Liver (tissue), 3 donors: Measurements from ENCODE around the gene CAPG.

Source experiments
- EGR1 ChIP-seq, 2 donors: IDR thresholded peaks; 2 replicates each; pipeline ENCODE4 v1.6.1; 2016 to 2018; ENCODE audit warnings: antibody characterized with exemption in 2 of 2, low read depth in 2 of 2
- GABPA ChIP-seq, 2 donors: IDR thresholded peaks in 1 of 2; conservative IDR thresholded peaks in 1 of 2; 2 replicates each; pipeline ENCODE4 v1.6.1; 2016; ENCODE audit warnings: antibody characterized with exemption in 2 of 2, mild to moderate bottlenecking in 1 of 2, moderate library complexity in 1 of 2
- HNF4A ChIP-seq, 2 donors: conservative IDR thresholded peaks; 2 replicates each; pipeline ENCODE4 v1.6.1; 2016; ENCODE audit warnings: antibody characterized with exemption in 2 of 2, mild to moderate bottlenecking in 2 of 2
- NR2F2 ChIP-seq: IDR thresholded peaks from 2 replicates; pipeline ENCODE4 v1.6.1; 2016; ENCODE audit warnings: antibody characterized with exemption
- RAD21 ChIP-seq, 2 donors: IDR thresholded peaks; 2 replicates each; pipeline ENCODE4 v1.6.1; 2016; ENCODE audit warnings: antibody characterized with exemption in 2 of 2, mild to moderate bottlenecking in 2 of 2
- YY1 ChIP-seq: IDR thresholded peaks from 2 replicates; pipeline ENCODE4 v1.6.1; 2016; ENCODE audit warnings: antibody characterized with exemption, mild to moderate bottlenecking
- TF ChIP-seq, protein P1 (sequence below): fragments of 150-350 bp; IDR thresholded peaks from 2 replicates; pipeline ENCODE4 v1.5.1; 2017; ENCODE audit warnings: improper control_type of control experiment, low read depth, low read length; ENCODE audit not compliant: missing input control
- TF ChIP-seq, protein P2 (sequence below): IDR thresholded peaks from 2 replicates; pipeline ENCODE4 v1.6.1; 2016; ENCODE audit warnings: antibody characterized with exemption, mild to moderate bottlenecking
- TF ChIP-seq, protein P3 (sequence below): IDR thresholded peaks from 2 replicates; pipeline ENCODE4 v1.6.1; 2016; ENCODE audit warnings: antibody characterized with exemption
- donor health status: healthy.
- donor health status: healthy.

DNA sequence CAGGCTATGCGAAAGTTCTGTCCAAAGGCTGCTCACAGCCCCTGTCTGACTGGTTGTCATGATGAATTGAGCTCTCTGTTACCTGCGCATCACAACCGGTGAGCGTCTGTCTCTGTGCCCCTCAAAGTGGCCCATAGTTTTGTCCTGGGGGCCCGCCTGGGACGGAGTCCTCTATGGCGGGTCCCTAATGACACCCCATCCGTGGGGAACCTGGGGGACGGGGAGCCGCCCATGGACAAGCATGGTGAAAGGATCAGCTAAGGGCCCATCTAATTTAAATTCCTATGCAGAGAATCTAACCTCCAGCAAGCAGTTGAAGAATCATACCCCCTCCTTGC, 55.1 kb downstream of the CAPG start:
- TF ChIP-seq, protein P1, sequence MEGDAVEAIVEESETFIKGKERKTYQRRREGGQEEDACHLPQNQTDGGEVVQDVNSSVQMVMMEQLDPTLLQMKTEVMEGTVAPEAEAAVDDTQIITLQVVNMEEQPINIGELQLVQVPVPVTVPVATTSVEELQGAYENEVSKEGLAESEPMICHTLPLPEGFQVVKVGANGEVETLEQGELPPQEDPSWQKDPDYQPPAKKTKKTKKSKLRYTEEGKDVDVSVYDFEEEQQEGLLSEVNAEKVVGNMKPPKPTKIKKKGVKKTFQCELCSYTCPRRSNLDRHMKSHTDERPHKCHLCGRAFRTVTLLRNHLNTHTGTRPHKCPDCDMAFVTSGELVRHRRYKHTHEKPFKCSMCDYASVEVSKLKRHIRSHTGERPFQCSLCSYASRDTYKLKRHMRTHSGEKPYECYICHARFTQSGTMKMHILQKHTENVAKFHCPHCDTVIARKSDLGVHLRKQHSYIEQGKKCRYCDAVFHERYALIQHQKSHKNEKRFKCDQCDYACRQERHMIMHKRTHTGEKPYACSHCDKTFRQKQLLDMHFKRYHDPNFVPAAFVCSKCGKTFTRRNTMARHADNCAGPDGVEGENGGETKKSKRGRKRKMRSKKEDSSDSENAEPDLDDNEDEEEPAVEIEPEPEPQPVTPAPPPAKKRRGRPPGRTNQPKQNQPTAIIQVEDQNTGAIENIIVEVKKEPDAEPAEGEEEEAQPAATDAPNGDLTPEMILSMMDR: no peak
- TF ChIP-seq RAD21 (IDR thresholded peaks at IDR 0.05) (no peak), EGR1 (IDR thresholded peaks at IDR 0.05; ENCODE audit: low read depth in 2 of 2) (no peak), NR2F2 (no peak), HNF4A (conservative IDR thresholded peaks at IDR 0.05) (no peak), GABPA (IDR thresholded peaks at IDR 0.05 in 1 of 2, conservative IDR thresholded peaks at IDR 0.05 in 1 of 2) (no peak), YY1 (no peak)
- TF ChIP-seq, protein P2, sequence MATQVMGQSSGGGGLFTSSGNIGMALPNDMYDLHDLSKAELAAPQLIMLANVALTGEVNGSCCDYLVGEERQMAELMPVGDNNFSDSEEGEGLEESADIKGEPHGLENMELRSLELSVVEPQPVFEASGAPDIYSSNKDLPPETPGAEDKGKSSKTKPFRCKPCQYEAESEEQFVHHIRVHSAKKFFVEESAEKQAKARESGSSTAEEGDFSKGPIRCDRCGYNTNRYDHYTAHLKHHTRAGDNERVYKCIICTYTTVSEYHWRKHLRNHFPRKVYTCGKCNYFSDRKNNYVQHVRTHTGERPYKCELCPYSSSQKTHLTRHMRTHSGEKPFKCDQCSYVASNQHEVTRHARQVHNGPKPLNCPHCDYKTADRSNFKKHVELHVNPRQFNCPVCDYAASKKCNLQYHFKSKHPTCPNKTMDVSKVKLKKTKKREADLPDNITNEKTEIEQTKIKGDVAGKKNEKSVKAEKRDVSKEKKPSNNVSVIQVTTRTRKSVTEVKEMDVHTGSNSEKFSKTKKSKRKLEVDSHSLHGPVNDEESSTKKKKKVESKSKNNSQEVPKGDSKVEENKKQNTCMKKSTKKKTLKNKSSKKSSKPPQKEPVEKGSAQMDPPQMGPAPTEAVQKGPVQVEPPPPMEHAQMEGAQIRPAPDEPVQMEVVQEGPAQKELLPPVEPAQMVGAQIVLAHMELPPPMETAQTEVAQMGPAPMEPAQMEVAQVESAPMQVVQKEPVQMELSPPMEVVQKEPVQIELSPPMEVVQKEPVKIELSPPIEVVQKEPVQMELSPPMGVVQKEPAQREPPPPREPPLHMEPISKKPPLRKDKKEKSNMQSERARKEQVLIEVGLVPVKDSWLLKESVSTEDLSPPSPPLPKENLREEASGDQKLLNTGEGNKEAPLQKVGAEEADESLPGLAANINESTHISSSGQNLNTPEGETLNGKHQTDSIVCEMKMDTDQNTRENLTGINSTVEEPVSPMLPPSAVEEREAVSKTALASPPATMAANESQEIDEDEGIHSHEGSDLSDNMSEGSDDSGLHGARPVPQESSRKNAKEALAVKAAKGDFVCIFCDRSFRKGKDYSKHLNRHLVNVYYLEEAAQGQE: no peak
- TF ChIP-seq, protein P3, sequence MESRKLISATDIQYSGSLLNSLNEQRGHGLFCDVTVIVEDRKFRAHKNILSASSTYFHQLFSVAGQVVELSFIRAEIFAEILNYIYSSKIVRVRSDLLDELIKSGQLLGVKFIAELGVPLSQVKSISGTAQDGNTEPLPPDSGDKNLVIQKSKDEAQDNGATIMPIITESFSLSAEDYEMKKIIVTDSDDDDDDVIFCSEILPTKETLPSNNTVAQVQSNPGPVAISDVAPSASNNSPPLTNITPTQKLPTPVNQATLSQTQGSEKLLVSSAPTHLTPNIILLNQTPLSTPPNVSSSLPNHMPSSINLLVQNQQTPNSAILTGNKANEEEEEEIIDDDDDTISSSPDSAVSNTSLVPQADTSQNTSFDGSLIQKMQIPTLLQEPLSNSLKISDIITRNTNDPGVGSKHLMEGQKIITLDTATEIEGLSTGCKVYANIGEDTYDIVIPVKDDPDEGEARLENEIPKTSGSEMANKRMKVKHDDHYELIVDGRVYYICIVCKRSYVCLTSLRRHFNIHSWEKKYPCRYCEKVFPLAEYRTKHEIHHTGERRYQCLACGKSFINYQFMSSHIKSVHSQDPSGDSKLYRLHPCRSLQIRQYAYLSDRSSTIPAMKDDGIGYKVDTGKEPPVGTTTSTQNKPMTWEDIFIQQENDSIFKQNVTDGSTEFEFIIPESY: no peak
